Prostate gland (tissue), 2 donors: ENCODE measurements around the gene IQGAP2. TPM values are rescaled to one million over a fixed set of nuclear protein-coding genes. Genes with fewer than 3 reads are reported as not detected.

ENCODE experiments used
- DNase-seq: peaks from one replicate; pipeline ENCODE4 v3.0.0-alpha.2; 2019; ENCODE audit warnings: low spot score
- H3K27ac ChIP-seq, 2 donors: fragments of 200-600 bp; sonication (generic); 2 replicates each; pipeline ENCODE4 v1.5.1; 2017 to 2019
- H3K27me3 ChIP-seq: fragments of 200-600 bp; sonication (generic); replicated peaks from 2 replicates; pipeline ENCODE4 v1.5.1; 2019; ENCODE audit not compliant: insufficient read depth
- H3K36me3 ChIP-seq, 2 donors: fragments of 200-600 bp; sonication (generic); 1 replicate in 1 of 2; 2 replicates in 1 of 2; pipeline versions ENCODE4 v1.5.1 to v1.8.1; 2017 to 2019
- H3K4me1 ChIP-seq: fragments of 200-600 bp; sonication (generic); replicated peaks from 2 replicates; pipeline ENCODE4 v1.5.1; 2019
- H3K4me3 ChIP-seq, 2 donors: fragments of 200-600 bp; sonication (generic); 2 replicates each; pipeline ENCODE4 v1.5.1; 2017 to 2019
- H3K9me3 ChIP-seq: fragments of 200-600 bp; sonication (generic); 2 replicates; pipeline ENCODE4 v1.5.1; 2017
- CTCF ChIP-seq, 4 experiments: fragments of 200-600 bp in 2 of 4; fragments of 450-650 bp in 2 of 4; sonication (generic) in 2 of 4; IDR thresholded peaks; 1 replicate in 3 of 4; 2 replicates in 1 of 4; pipeline ENCODE4 v1.5.1; 2016 to 2019; ENCODE audit warnings: antibody characterized with exemption in 4 of 4, mild to moderate bottlenecking in 2 of 4, moderate library complexity in 2 of 4
- POLR2A ChIP-seq: fragments of 450-650 bp; IDR thresholded peaks from one replicate; pipeline ENCODE4 v1.6.1; 2016; ENCODE audit warnings: antibody characterized with exemption, mild to moderate bottlenecking
- POLR2AphosphoS5 ChIP-seq: sonication (generic); formaldehyde crosslinking; IDR thresholded peaks from one replicate; pipeline ENCODE4 v1.6.1; 2017; ENCODE audit warnings: antibody characterized with exemption
- WGBS: methylation state at CpG from one replicate; pipeline ENCODE4 v1.1.5; 2018; 5-methylcytosine and 5-hydroxymethylcytosine counted together
- intact Hi-C: fragments of 100-400 bp; cut with DNase I; formaldehyde crosslinking; loops from one replicate; pipeline ENCODE4 v1.14.2; 2022
- total RNA-seq, 2 donors: library from RNA; depleted of rRNA; stranded (reverse); fragments of >200 nt; gene quantifications; one replicate each; pipeline ENCODE4 v1.1.0, GENCODE V29; 2016

Gene IQGAP2
- total RNA-seq, 2 donors from 2014 or later, result 41.5 to 64.9 TPM

GRCh38 chr5:76652809-76653414 is 249.8 kb downstream of the IQGAP2 start:
- H3K4me3 ChIP-seq, result no peak overlapping the region
- H3K36me3 ChIP-seq, result no peaks in the 10 kb centered on the region
- H3K9me3 ChIP-seq, result no peaks in the 10 kb centered on the region
- no peaks in the 10 kb centered on the region for H3K4me1 ChIP-seq
- H3K27me3 ChIP-seq, result no peaks in the 10 kb centered on the region
- DNase-seq, result no peak
- TF ChIP-seq POLR2A (no peak), CTCF (IDR thresholded peaks at IDR 0.05) (no peak), POLR2AphosphoS5 (no peak)
- intact Hi-C loops, result no loop called here
- 78% methylated on average over 3 of the region's 3 CpGs for WGBS
- no peak overlapping the region for H3K27ac ChIP-seq

GRCh38 chr5:76657091-76657490 is 254.0 kb downstream of the IQGAP2 start:
- WGBS, result 99% methylated on average over 3 of the region's 3 CpGs
- TF ChIP-seq CTCF (IDR thresholded peaks at IDR 0.05) (no peak), POLR2A (no peak), POLR2AphosphoS5 (no peak)

GRCh38 chr5:76657683-76658311 is 254.7 kb downstream of the IQGAP2 start:
- no peaks in the 10 kb centered on the region for H3K4me1 ChIP-seq
- TF ChIP-seq CTCF (IDR thresholded peaks at IDR 0.05), result no peak
- TF ChIP-seq POLR2A, result no peak
- no peak for TF ChIP-seq POLR2AphosphoS5
- no peaks in the 10 kb centered on the region for H3K27me3 ChIP-seq
- DNase-seq, result no peak
- WGBS, result 61% methylated on average over 6 of the region's 6 CpGs
- no peaks in the 10 kb centered on the region for H3K9me3 ChIP-seq
- no peak overlapping the region for H3K27ac ChIP-seq
- H3K36me3 ChIP-seq, result no peaks in the 10 kb centered on the region
- intact Hi-C loops, result no loop called here
- H3K4me3 ChIP-seq, result no peak overlapping the region

More at GRCh38 chr5:76657091-76657490, 254.0 kb downstream of the IQGAP2 start:
- intact Hi-C loops, result no loop called here
- no peaks in the 10 kb centered on the region for H3K9me3 ChIP-seq
- no peaks in the 10 kb centered on the region for H3K36me3 ChIP-seq
- no peak overlapping the region for H3K4me3 ChIP-seq
- H3K27ac ChIP-seq, result no peak overlapping the region
- no peaks in the 10 kb centered on the region for H3K27me3 ChIP-seq
- no peak for DNase-seq
- H3K4me1 ChIP-seq, result no peaks in the 10 kb centered on the region

- no peaks in the 10 kb centered on the region for H3K36me3 ChIP-seq
- H3K9me3 ChIP-seq, result no peaks in the 10 kb centered on the region
- no peaks in the 10 kb centered on the region for H3K27me3 ChIP-seq
- TF ChIP-seq POLR2A (no peak), POLR2AphosphoS5 (no peak), CTCF (IDR thresholded peaks at IDR 0.05) (no peak)
- H3K4me1 ChIP-seq, result no peaks in the 10 kb centered on the region
- WGBS, result 50% methylated on average over 2 of the region's 2 CpGs
- no peak overlapping the region for H3K27ac ChIP-seq
- no peak overlapping the region for H3K4me3 ChIP-seq
- intact Hi-C loops, result no loop called here
- DNase-seq, result no peak
These were observed 257.3 kb downstream of the IQGAP2 start for GRCh38 chr5:76660360-76660759.

GRCh38 chr5:76662521-76662920 is 259.4 kb downstream of the IQGAP2 start:
- intact Hi-C loops, result no loop called here
- no peak for DNase-seq
- Histone ChIP-seq H3K36me3 (no peaks in the 10 kb centered on the region), H3K9me3 (no peaks in the 10 kb centered on the region), H3K27ac (no peak overlapping the region), H3K27me3 (no peaks in the 10 kb centered on the region), H3K4me1 (no peaks in the 10 kb centered on the region), H3K4me3 (no peak overlapping the region)
- WGBS, result 96% methylated on average over 5 of the region's 5 CpGs
- TF ChIP-seq POLR2A, result no peak
- TF ChIP-seq CTCF (IDR thresholded peaks at IDR 0.05), result no peak
- no peak for TF ChIP-seq POLR2AphosphoS5
